HG03025 (cell line): ENCODE measurements around the gene UNC13D.
"Not testable (repeated sequence)": the region's sequence is repeated elsewhere in the genome, so short reads cannot be mapped to it uniquely, and the experiment has no call there.

Experiments used
- ATAC-seq: cut with Tn5 transposase; IDR thresholded peaks from one replicate; pipeline ENCODE4 v1.9.1; 2021; ENCODE audit warnings: mild to moderate bottlenecking, moderate library complexity; ENCODE audit not compliant: unreplicated experiment, low FRiP score

The UNC13D gene

GRCh38 chr17:75822800-75823166 is 21.4 kb downstream of the UNC13D start:
- ATAC-seq: no peak

GRCh38 chr17:75822119-75822799 is 21.9 kb downstream of the UNC13D start:
- ATAC-seq: no peak

GRCh38 chr17:75821552-75821951 is 22.7 kb downstream of the UNC13D start:
- ATAC-seq: no peak

- no peak for ATAC-seq
These were observed 23.8 kb downstream of the UNC13D start for GRCh38 chr17:75820094-75821080.

- ATAC-seq: no peak
These were observed 24.5 kb downstream of the UNC13D start for GRCh38 chr17:75819678-75820077.

GRCh38 chr17:75819116-75819515 is 25.1 kb downstream of the UNC13D start:
- ATAC-seq: no peak

- no peak for ATAC-seq
These were observed 25.8 kb downstream of the UNC13D start for GRCh38 chr17:75818326-75818885.

GRCh38 chr17:75817571-75817970 is 26.6 kb downstream of the UNC13D start:
- ATAC-seq: no peak

- ATAC-seq: no peak
These were observed 27.5 kb downstream of the UNC13D start for GRCh38 chr17:75816693-75817092.

GRCh38 chr17:75815399-75815798 is 28.8 kb downstream of the UNC13D start:
- no peak for ATAC-seq

GRCh38 chr17:75814900-75815373 is 29.3 kb downstream of the UNC13D start:
- no peak for ATAC-seq

- no peak for ATAC-seq
These were observed 30.2 kb downstream of the UNC13D start for GRCh38 chr17:75814021-75814395.

GRCh38 chr17:75813081-75814020 is 30.9 kb downstream of the UNC13D start:
- no peak for ATAC-seq

- no peak for ATAC-seq
These were observed 31.8 kb downstream of the UNC13D start for GRCh38 chr17:75812096-75813013.

- ATAC-seq: no peak
These were observed 33.0 kb downstream of the UNC13D start for GRCh38 chr17:75811174-75811573.

- ATAC-seq: not testable (repeated sequence)
These were observed 33.4 kb downstream of the UNC13D start for GRCh38 chr17:75810756-75811155.

- no peak for ATAC-seq
These were observed 34.0 kb downstream of the UNC13D start for GRCh38 chr17:75810216-75810615.

GRCh38 chr17:75809631-75810111 is 34.5 kb downstream of the UNC13D start:
- no peak for ATAC-seq
